AML-193 (cell line): Measurements from ENCODE around the gene LSAMP.

Source experiments
- DNase-seq, 2 experiments: peaks; one replicate each; lab custom pipeline; 2025; lab: John Stamatoyannopoulos, UW

The LSAMP gene

GRCh38 chr3:116445311-116445841, at the start of gene LSAMP:
Gene LSAMP, minus strand, starts transcription at chr3:116445487.
- DNase-seq: no peak

- no peak for DNase-seq
Observed at GRCh38 chr3:116492379-116492778, 47.1 kb upstream of the LSAMP start.

GRCh38 chr3:116483135-116483534, 37.8 kb upstream of the LSAMP start:
- no peak for DNase-seq

- no peak for DNase-seq
Observed at GRCh38 chr3:116476691-116477090, 31.4 kb upstream of the LSAMP start.

DNA sequence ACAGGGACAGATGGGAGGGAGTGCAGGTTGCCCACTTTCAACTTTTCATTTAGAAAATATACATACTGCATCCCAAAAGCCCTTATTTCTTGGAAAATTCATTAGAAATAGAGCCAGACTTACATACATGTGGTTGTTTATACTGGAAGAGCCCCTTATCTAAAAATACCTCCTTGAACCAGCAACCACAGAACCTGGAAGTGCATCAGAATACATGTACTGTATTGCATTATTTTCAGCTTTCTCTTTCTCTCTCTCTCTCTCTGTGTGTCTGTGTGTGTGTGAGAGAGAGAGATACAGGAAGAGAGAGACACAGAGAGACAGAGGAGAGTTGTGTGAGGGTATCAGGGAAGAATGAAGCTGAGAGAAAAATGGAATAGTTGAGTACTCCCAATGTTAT, 29.5 kb upstream of the LSAMP start:
- DNase-seq: no peak

- DNase-seq: no peak
Observed at GRCh38 chr3:116474032-116474780, 28.9 kb upstream of the LSAMP start.

DNA sequence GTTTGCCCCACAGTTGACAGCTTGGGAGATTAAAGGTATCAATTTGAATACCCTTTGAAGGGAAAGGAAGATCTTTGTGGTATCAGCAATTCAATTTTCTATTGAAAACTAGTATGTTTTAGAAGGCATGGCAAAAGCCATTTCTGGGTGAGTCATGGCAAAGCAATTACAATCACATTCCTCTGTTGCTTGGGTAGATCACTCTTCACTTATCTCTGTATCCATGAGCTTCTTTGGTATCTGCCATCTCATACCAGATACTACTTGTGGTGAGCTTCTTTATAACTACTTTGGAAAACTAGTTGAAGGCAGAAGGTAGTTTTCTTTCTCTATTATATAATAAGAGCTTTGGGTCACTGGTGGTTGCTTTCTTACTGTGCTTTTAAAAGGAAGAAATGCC, 28.3 kb upstream of the LSAMP start:
- DNase-seq: no peak

- DNase-seq: no peak
Observed at GRCh38 chr3:116470605-116471197, 25.4 kb upstream of the LSAMP start.

DNA sequence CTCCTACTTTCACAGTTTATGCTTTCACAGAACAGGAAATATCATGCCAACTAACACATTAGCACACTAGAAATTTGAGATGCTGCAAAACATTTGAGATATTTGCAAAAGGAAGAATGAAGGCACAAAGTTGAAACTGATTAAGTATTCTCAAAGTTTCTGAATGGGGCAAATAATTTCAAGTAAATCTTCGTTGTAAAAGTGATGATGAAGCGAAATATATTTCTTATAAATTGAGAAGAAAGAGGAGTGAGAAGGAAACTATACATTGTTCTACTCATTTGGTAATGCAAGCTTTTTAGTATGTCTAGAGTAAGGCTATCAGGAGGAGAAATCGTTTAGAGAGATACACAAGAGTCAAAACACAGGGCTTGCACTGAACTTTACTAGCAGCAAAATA, 24.3 kb upstream of the LSAMP start:
- DNase-seq: no peak

DNA sequence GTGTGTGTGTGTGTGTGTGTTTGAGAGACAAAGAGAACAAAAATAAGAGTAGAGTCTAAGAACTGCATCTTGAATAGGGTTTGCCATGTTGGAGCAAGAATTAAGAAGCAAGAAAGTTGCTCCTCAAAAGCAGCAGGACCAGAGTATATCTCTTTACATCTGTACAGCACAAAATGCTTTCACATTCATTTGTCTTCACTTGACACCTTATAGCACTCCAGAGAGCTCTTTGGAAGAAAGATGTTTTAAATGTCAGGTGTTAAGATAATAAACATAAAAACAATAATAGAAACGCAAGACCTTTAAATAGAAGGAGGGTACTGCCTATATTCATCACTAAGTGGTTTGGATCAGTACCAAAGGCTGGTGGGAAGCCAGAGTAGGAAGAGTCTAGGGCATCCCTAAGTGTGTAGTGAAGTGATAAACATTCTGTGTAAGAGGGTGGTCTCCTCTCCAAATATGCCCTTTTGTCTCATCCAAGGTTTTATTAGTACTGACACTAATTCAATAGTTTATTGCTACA, 19.1 kb upstream of the LSAMP start:
- DNase-seq: no peak

DNA sequence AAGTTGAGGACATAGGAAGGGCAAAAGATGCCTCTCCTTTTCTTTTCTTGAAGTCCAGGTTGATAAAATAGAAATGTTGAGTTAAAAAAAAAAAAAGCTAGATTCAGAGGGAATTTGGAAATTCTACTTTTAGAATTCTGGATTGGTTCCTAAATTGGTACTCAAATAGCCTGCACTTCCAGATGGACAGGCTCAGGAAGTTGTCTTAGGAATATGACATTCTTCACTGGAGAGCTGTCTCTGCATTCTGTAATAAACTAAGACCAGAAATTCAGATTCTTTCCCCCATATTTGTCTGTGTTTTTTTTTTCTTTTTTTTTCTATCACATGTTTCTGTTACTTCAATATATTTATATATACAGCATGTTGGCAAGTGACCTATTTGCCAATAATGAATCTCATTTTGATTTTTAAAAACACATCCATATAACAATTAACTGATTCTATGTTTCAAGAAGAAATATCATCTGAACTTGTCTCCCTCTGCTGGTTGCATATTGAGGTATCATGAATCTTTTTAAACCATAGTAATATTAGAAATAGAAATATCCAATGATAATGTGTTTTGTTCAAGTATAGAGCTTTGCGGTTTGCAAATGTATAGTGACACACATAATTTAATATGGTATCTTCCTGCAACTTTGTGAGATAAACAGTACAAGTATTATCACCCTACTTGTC, 8.5 kb upstream of the LSAMP start:
- peak in 1 of 2 experiments; percentile 7 for DNase-seq

DNA sequence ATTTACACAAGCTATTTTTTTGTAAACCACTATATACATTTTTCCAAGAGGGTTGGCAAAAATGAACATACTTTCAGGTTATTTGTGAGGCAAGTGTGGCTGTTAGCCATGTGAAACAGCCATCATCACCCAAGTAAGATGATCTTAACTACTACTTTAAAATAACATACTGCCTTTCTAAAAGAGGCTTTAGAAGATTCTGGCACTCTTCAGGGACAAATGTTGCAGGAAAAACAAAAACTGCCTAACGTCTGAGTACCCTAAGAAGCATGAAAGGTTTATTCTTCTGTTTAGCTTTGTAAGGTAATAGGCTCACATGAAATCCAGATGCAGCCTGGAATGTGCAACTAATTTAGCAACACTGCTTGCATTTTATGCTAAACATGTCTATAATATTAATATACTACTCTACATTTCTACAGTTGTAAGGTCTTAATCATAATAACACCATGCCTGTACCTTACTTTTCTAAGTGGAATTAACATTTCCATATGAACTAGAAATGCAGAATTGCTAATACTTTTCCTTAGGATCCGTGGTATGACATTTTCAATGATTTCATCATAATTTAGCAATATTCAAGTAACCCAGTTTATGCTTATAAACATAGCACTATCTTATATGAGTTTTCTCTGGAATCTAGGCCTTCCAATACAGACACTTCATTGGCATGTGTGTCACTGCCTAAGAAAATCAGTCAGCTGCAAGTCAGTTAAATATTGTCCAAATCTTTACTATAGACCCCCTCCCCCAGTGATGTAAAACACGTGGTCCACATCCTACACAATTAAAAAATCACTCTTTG, 4.5 kb upstream of the LSAMP start:
- no peak for DNase-seq

DNA sequence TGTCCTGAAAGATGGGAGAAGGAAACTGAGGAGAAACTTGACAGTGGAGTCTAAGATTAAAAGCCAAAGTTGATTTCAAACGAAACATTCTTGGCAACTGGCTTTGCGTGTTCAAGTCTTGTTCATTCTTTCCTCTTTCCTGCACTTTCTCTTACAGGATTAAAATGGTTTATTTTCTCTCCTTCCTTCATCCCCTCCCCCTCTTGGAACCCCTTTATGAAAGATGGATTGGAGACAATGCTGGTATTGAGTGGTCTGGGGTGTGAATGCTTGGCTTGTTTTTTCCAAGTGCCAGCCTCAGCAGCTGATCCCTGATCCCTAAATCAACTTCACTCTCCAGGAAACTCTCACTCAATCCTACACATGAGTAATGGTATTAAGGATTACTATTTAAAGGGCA, 703 bp upstream of the LSAMP start:
- DNase-seq: no peak

GRCh38 chr3:116444819-116445310, 422 bp downstream of the LSAMP start:
- DNase-seq: no peak

GRCh38 chr3:116444115-116444747, 1.1 kb downstream of the LSAMP start:
- DNase-seq: no peak

DNA sequence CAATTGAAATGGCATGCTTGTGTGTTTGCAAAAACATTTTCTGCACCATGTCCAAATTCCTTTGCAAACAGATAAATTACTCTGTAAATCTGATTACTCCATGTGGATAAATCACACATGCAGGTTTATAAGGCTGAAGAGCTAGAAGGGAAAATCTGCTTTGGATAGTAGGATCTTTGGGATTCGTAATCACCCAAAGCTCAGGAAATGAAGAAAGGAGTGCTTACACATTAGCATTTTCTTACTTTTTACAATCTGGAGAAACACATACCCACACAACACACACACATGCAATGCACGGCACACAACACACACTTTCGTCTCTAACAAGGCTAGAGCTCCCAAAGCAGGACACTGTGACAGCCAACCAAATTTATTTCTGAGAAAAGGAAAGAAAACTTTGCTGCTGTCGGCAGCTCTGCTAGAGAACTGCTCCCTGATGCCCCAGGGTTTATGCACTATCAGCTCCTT, 2.1 kb downstream of the LSAMP start:
- no peak for DNase-seq

GRCh38 chr3:116442331-116443021, 2.8 kb downstream of the LSAMP start:
- DNase-seq: no peak

DNA sequence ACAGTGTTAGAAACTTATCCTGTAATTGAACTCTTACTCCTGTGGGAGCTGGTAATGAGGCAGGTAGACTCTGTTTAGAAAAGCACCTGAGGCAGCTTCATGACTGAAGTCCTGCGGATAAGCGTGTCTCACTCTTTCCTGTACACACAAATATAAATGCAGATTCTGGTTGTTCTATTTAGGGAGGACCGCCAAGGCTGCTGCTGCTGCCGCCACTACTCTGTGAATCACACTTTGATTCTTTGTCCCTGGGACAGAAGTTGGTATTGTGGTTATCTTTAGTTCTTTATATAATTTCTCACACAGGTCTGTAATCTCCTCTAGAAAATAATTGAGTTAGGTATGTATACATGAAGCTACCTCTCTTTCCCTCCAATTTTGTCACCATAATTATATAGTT, 3.6 kb downstream of the LSAMP start:
- no peak for DNase-seq

- no peak for DNase-seq
Observed at GRCh38 chr3:116440196-116440595, 5.1 kb downstream of the LSAMP start.

GRCh38 chr3:116433552-116433951, 11.7 kb downstream of the LSAMP start:
- DNase-seq: no peak

- DNase-seq: no peak
Observed at GRCh38 chr3:116432795-116433194, 12.5 kb downstream of the LSAMP start.
